Measurements from ENCODE around the gene TENM4.

TENM4 gene

DNA sequence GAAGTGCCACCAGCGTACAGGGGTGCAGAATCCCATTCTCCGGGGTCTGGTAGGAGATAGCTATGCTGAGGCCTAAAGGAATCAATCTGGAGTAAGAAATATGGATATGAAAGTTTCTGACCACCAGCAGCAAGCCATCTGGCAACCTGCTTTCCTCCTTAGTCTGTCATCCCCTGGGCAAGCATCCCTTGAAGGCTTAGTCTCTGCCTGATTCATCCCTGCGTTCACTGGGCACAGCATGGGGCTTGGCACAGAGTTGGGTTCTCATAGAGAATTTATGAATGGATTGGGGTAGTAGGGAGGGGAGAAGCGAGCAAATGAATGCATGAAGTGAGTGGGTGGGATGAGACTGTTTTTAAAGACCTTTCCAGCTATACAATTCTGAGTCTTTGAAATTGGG is 780.4 kb downstream of the TENM4 start:
- TF ChIP-seq, protein P1, sequence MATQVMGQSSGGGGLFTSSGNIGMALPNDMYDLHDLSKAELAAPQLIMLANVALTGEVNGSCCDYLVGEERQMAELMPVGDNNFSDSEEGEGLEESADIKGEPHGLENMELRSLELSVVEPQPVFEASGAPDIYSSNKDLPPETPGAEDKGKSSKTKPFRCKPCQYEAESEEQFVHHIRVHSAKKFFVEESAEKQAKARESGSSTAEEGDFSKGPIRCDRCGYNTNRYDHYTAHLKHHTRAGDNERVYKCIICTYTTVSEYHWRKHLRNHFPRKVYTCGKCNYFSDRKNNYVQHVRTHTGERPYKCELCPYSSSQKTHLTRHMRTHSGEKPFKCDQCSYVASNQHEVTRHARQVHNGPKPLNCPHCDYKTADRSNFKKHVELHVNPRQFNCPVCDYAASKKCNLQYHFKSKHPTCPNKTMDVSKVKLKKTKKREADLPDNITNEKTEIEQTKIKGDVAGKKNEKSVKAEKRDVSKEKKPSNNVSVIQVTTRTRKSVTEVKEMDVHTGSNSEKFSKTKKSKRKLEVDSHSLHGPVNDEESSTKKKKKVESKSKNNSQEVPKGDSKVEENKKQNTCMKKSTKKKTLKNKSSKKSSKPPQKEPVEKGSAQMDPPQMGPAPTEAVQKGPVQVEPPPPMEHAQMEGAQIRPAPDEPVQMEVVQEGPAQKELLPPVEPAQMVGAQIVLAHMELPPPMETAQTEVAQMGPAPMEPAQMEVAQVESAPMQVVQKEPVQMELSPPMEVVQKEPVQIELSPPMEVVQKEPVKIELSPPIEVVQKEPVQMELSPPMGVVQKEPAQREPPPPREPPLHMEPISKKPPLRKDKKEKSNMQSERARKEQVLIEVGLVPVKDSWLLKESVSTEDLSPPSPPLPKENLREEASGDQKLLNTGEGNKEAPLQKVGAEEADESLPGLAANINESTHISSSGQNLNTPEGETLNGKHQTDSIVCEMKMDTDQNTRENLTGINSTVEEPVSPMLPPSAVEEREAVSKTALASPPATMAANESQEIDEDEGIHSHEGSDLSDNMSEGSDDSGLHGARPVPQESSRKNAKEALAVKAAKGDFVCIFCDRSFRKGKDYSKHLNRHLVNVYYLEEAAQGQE (IDR thresholded peaks at IDR 0.05; ENCODE audit: insufficient read depth in 1 of 2, low read depth in 2 of 2, low read length in 2 of 2), result no peak
- TF ChIP-seq POLR2AphosphoS5 (IDR thresholded peaks at IDR 0.05; ENCODE audit: low read depth, low read length) (no peak), SIN3A (IDR thresholded peaks at IDR 0.05; ENCODE audit: borderline replicate concordance, insufficient read depth, low read length) (no peak), FOXP2 (optimal IDR thresholded peaks at IDR 0.05; ENCODE audit: borderline replicate concordance, extremely low read depth, extremely low read length, insufficient read depth) (no peak), TAF1 (IDR thresholded peaks at IDR 0.05; ENCODE audit: borderline replicate concordance, insufficient read depth, low read length) (no peak)

GRCh38 chr11:78659326-78660270 is 781.2 kb downstream of the TENM4 start:
- TF ChIP-seq, protein P1 (IDR thresholded peaks at IDR 0.05; ENCODE audit: insufficient read depth in 1 of 2, low read depth in 2 of 2, low read length in 2 of 2), result no peak
- TF ChIP-seq TAF1 (IDR thresholded peaks at IDR 0.05; ENCODE audit: borderline replicate concordance, insufficient read depth, low read length) (no peak), SIN3A (IDR thresholded peaks at IDR 0.05; ENCODE audit: borderline replicate concordance, insufficient read depth, low read length) (no peak), POLR2AphosphoS5 (IDR thresholded peaks at IDR 0.05; ENCODE audit: low read depth, low read length) (no peak), FOXP2 (optimal IDR thresholded peaks at IDR 0.05; ENCODE audit: borderline replicate concordance, extremely low read depth, extremely low read length, insufficient read depth) (no peak)

DNA sequence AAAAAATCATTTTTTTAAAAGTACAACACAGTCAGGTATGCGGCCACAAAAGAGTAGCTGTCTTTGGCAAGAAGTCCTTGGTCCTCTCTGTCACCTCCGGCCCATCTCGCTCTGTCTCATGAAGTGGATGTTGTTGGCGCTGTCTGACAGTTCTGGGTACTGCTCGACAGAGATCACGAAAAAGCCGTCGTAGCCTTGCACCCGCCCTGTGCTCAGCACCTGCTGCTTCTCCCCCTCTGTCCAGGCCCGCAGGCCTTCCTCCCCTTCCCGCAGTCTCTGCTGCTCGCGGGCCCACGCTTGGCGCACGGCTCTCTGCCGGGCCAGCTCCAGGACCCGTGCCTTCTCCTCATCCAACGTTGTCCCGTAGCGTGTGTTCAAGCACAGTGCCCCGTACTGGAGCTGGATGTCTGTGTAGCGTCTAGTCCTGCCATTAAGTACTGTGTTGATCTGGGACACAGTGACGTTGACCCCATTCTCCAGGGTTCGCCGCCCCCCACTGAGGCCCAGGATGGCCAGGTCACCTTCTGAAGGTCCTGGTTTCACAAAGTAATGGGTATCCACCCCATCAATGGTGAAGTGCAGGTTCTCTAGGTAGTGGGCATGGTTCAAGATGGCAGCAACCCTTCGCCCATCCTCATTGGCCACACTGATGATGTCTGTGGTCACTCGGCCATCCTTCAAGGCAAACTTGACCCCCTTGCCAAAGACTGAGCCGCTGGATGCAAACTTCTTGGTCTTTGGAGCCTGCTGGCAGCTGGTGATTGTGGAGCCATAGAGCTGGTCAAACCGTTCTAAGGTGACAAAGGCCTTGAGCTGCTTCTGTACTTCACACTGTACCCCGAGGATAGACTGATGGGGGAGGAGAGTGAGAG is 782.6 kb downstream of the TENM4 start:
- no peak for TF ChIP-seq TAF1 (IDR thresholded peaks at IDR 0.05; ENCODE audit: borderline replicate concordance, insufficient read depth, low read length)
- TF ChIP-seq SIN3A (IDR thresholded peaks at IDR 0.05; ENCODE audit: borderline replicate concordance, insufficient read depth, low read length), result no peak
- TF ChIP-seq, protein P1 (IDR thresholded peaks at IDR 0.05; ENCODE audit: insufficient read depth in 1 of 2, low read depth in 2 of 2, low read length in 2 of 2), result no peak
- no peak for TF ChIP-seq FOXP2 (optimal IDR thresholded peaks at IDR 0.05; ENCODE audit: borderline replicate concordance, extremely low read depth, extremely low read length, insufficient read depth)
- no peak for TF ChIP-seq POLR2AphosphoS5 (IDR thresholded peaks at IDR 0.05; ENCODE audit: low read depth, low read length)

GRCh38 chr11:78657441-78657840 is 783.4 kb downstream of the TENM4 start:
- TF ChIP-seq TAF1 (IDR thresholded peaks at IDR 0.05; ENCODE audit: borderline replicate concordance, insufficient read depth, low read length) (no peak), FOXP2 (optimal IDR thresholded peaks at IDR 0.05; ENCODE audit: borderline replicate concordance, extremely low read depth, extremely low read length, insufficient read depth) (no peak), POLR2AphosphoS5 (IDR thresholded peaks at IDR 0.05; ENCODE audit: low read depth, low read length) (no peak), SIN3A (IDR thresholded peaks at IDR 0.05; ENCODE audit: borderline replicate concordance, insufficient read depth, low read length) (no peak)
- TF ChIP-seq, protein P1 (IDR thresholded peaks at IDR 0.05; ENCODE audit: insufficient read depth in 1 of 2, low read depth in 2 of 2, low read length in 2 of 2), result no peak
